ENCODE measurements around the gene MYH15.

GRCh38 chr3:108396336-108396735 is 114.1 kb downstream of the MYH15 start:
- no peak for TF ChIP-seq POLR2AphosphoS5 (IDR thresholded peaks at IDR 0.05; ENCODE audit: borderline replicate concordance, low read depth, low read length)
- TF ChIP-seq EZH2 (IDR thresholded peaks at IDR 0.05), result no peak
- TF ChIP-seq FOXP2 (optimal IDR thresholded peaks at IDR 0.05; ENCODE audit: control extremely low read depth, extremely low read length, insufficient read depth), result no peak

All from SK-N-MC (cell line).